ENCODE results near the gene C1RL. TPM values are rescaled to one million over a fixed set of nuclear protein-coding genes. Genes with fewer than 3 reads are reported as not detected.

C1RL gene
- total and polyA plus RNA-seq, 2 of the 4 experiments (the other 2 are of a cell fraction) = 9.1 to 12.3 TPM

DNA sequence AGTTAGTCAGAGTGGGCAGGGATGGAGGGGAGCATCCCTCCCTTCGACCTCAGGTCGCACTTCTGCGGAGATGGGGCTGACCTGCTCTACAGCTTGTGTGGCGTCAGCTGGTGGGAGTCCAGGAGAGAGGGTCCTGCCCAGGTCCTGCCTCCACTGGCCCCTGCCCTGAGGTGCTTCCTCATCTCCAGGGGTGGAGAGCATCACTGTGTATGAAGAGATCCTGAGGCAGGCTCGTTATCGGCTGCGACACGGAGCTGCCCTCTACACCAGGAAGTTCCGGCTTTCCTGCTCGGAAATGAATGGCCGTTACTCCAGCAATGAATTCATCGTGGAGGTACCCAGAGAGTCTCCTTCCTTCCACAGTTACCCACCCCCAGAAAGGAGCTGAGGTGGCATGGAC, 41.3 kb upstream of the C1RL start:
- WGBS, 2 experiments (ENCODE audit: extremely low coverage in 2 of 2, insufficient read length in 1 of 2) = 100% methylated on average over 1 of the region's 12 CpGs; no CpG with 5 or more reads in 1 of the 2 experiments
- no peaks in the 10 kb centered on the region for H3K9me1 ChIP-seq (ENCODE audit: insufficient read depth, low read length)
- no peak overlapping the region for H3K23ac ChIP-seq (ENCODE audit: low read depth, low read length)
- ChIA-PET CTCF (no interaction called here), POLR2A (ENCODE audit: unreplicated experiment) (no interaction called here)
- BruUV-seq (replicated peaks) = no TSS peak
- H3K27me3 ChIP-seq (ENCODE audit: control insufficient read depth, insufficient read depth, low read length) = no peaks in the 10 kb centered on the region
- no peaks in the 10 kb centered on the region for H3K4me1 ChIP-seq (ENCODE audit: control insufficient read depth, insufficient read depth, low read length)
- no peak overlapping the region for H3K27ac ChIP-seq (ENCODE audit: insufficient read depth, low read length)
- H2BK120ac ChIP-seq (ENCODE audit: low read depth, low read length) = no peak overlapping the region
- no peak overlapping the region for H3K9ac ChIP-seq (ENCODE audit: low read depth, low read length)
- no peak overlapping the region for H2BK5ac ChIP-seq (ENCODE audit: low read depth, low read length, poor library complexity, severe bottlenecking)
- dilution Hi-C loops (cut with HindIII; ENCODE audit: low sequenced_read_pairs, unreplicated experiment) (no loop called here), in situ Hi-C loops (cut with MboI; ENCODE audit: low sequenced_read_pairs) (no loop called here), intact Hi-C loops (cut with micrococcal nuclease) (no loop called here)
- H3K56ac ChIP-seq (ENCODE audit: extremely low read depth, insufficient read depth, low read length) = no peak overlapping the region
- no peak for TF ChIP-seq BHLHE40 (IDR thresholded peaks at IDR 0.05; ENCODE audit: low read depth, low read length)
- TF ChIP-seq, protein P1, sequence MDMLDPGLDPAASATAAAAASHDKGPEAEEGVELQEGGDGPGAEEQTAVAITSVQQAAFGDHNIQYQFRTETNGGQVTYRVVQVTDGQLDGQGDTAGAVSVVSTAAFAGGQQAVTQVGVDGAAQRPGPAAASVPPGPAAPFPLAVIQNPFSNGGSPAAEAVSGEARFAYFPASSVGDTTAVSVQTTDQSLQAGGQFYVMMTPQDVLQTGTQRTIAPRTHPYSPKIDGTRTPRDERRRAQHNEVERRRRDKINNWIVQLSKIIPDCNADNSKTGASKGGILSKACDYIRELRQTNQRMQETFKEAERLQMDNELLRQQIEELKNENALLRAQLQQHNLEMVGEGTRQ (IDR thresholded peaks at IDR 0.05; ENCODE audit: low read depth, low read length) = no peak
- TF ChIP-seq MAFK (IDR thresholded peaks at IDR 0.05; ENCODE audit: low read depth, low read length) = no peak
- no peak overlapping the region for H4K8ac ChIP-seq (ENCODE audit: low read depth in 2 of 2, low read length in 2 of 2)
- no peak overlapping the region for H2BK15ac ChIP-seq (ENCODE audit: low read depth, low read length)
- H4K91ac ChIP-seq (ENCODE audit: insufficient read depth, low read depth, low read length) = no peak overlapping the region
- no peak overlapping the region for H3K4me2 ChIP-seq (ENCODE audit: low read depth, low read length)
- no peak overlapping the region for H3K18ac ChIP-seq (ENCODE audit: low read depth, low read length)
- no peak overlapping the region for H2AFZ ChIP-seq (replicated peaks; ENCODE audit: low read length, poor library complexity)
- no peaks in the 10 kb centered on the region for H3K79me1 ChIP-seq (ENCODE audit: low read depth in 1 of 2, low read length in 2 of 2)
- H2BK20ac ChIP-seq (ENCODE audit: low read depth, low read length) = no peak overlapping the region
- no peak overlapping the region for H3K14ac ChIP-seq (replicated peaks; ENCODE audit: low read depth, low read length)
- peaks cover 42% of the 10 kb centered on the region for H3K36me3 ChIP-seq (ENCODE audit: control insufficient read depth, insufficient read depth, low read length)
- H3K4me3 ChIP-seq (ENCODE audit: insufficient read depth, low read depth, low read length) = no peak overlapping the region
- no peak for DNase-seq
- no peak overlapping the region for H2AK5ac ChIP-seq (ENCODE audit: low read depth, low read length)
- H3K4ac ChIP-seq (ENCODE audit: low read depth, low read length) = no peak overlapping the region
- ATAC-seq (ENCODE audit: low read depth) = no peak
- H2AK9ac ChIP-seq (replicated peaks; ENCODE audit: low read depth, low read length, poor library complexity) = no peak overlapping the region
- no peak overlapping the region for H4K5ac ChIP-seq (ENCODE audit: low read depth, low read length)
- H3K9me3 ChIP-seq (ENCODE audit: control insufficient read depth, insufficient read depth, low read length) = no peaks in the 10 kb centered on the region
- H4K20me1 ChIP-seq (ENCODE audit: insufficient read depth, low read length) = no peaks in the 10 kb centered on the region; the same call in 1 of the 2 replicates

Data from IMR-90 (cell line).